ENCODE data around the gene HBG1. TPM values are rescaled to one million over a fixed set of nuclear protein-coding genes. Genes with fewer than 3 reads are reported as not detected.

The HBG1 gene
- total and polyA plus RNA-seq, 2 experiments from 2014 or later, result not detected

DNA sequence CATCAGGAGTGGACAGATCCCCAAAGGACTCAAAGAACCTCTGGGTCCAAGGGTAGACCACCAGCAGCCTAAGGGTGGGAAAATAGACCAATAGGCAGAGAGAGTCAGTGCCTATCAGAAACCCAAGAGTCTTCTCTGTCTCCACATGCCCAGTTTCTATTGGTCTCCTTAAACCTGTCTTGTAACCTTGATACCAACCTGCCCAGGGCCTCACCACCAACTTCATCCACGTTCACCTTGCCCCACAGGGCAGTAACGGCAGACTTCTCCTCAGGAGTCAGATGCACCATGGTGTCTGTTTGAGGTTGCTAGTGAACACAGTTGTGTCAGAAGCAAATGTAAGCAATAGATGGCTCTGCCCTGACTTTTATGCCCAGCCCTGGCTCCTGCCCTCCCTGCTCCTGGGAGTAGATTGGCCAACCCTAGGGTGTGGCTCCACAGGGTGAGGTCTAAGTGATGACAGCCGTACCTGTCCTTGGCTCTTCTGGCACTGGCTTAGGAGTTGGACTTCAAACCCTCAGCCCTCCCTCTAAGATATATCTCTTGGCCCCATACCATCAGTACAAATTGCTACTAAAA is 22.8 kb downstream of the HBG1 start, which contains the start of gene HBB:
TSS of gene HBB (minus strand) at position 340 of the 579 bp plus-strand sequence. CDS start at position 290, 50 bp downstream.
- H4K20me1 ChIP-seq (replicated peaks; ENCODE audit: insufficient read depth), result no peaks in the 10 kb centered on the region
- H3K9me3 Mint-ChIP-seq, result peaks cover 12% of the 10 kb centered on the region
- H3K4me3 Mint-ChIP-seq, result no peak within 1 kb of the TSS
- no peak within 1 kb of the TSS for H3K4me3 ChIP-seq
- ATAC-seq (no peak), DNase-seq (ENCODE audit: low spot score) (no peak)
- H3K79me2 ChIP-seq (replicated peaks; ENCODE audit: insufficient read depth), result no peaks in the 10 kb centered on the region
- no peak within 1 kb of the TSS for H3K27ac Mint-ChIP-seq
- no peak within 1 kb of the TSS for H2AFZ ChIP-seq
- no peaks in the 10 kb centered on the region for H3K9me2 ChIP-seq (ENCODE audit: insufficient read depth)
- H3K4me1 Mint-ChIP-seq, result no peaks in the 10 kb centered on the region
- H3K27me3 Mint-ChIP-seq (ENCODE audit: insufficient read depth, low read depth, poor library complexity), result no peaks in the 10 kb centered on the region
- no peaks in the 10 kb centered on the region for H3F3A ChIP-seq (replicated peaks; ENCODE audit: low read depth)
- H3K4me2 ChIP-seq, result no peak within 1 kb of the TSS
- H3K27ac ChIP-seq (ENCODE audit: low read depth), result no peak within 1 kb of the TSS
- H3K36me3 Mint-ChIP-seq (ENCODE audit: low read depth), result peaks cover 5% of the 10 kb centered on the region; the same call in 2 of the 3 replicates
- no peaks in the 10 kb centered on the region for H3K36me3 ChIP-seq (ENCODE audit: insufficient read depth)
- no peaks in the 10 kb centered on the region for H3K27me3 ChIP-seq (ENCODE audit: insufficient read depth)
- TF ChIP-seq EZH2phosphoT487 (IDR thresholded peaks at IDR 0.05; ENCODE audit: unreplicated experiment), result no peak
- H3K4me1 ChIP-seq (ENCODE audit: insufficient read depth), result no peaks in the 10 kb centered on the region

DNA sequence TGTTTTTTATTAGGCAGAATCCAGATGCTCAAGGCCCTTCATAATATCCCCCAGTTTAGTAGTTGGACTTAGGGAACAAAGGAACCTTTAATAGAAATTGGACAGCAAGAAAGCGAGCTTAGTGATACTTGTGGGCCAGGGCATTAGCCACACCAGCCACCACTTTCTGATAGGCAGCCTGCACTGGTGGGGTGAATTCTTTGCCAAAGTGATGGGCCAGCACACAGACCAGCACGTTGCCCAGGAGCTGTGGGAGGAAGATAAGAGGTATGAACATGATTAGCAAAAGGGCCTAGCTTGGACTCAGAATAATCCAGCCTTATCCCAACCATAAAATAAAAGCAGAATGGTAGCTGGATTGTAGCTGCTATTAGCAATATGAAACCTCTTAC is 24.2 kb downstream of the HBG1 start:
- no peak overlapping the region for H2AFZ ChIP-seq
- H3K27me3 ChIP-seq (ENCODE audit: insufficient read depth), result no peaks in the 10 kb centered on the region
- no peaks in the 10 kb centered on the region for H3K27me3 Mint-ChIP-seq (ENCODE audit: insufficient read depth, low read depth, poor library complexity)
- no peaks in the 10 kb centered on the region for H3K4me1 Mint-ChIP-seq
- no peak overlapping the region for H3K27ac Mint-ChIP-seq
- H3K36me3 ChIP-seq (ENCODE audit: insufficient read depth), result no peaks in the 10 kb centered on the region
- H3K27ac ChIP-seq (ENCODE audit: low read depth), result no peak overlapping the region
- DNase-seq (ENCODE audit: low spot score), result no peak
- TF ChIP-seq EZH2 (IDR thresholded peaks at IDR 0.05; ENCODE audit: low read depth, unreplicated experiment) (no peak), CREB1 (CRISPR knock-in tag; IDR thresholded peaks at IDR 0.05; ENCODE audit: low read depth) (no peak), STAT1 (IDR thresholded peaks at IDR 0.05; ENCODE audit: unreplicated experiment) (no peak), ZNF114 (CRISPR knock-in tag; IDR thresholded peaks at IDR 0.05) (no peak)
- H3K9me3 Mint-ChIP-seq, result peaks cover 25% of the 10 kb centered on the region
- no peaks in the 10 kb centered on the region for H3K4me1 ChIP-seq (ENCODE audit: insufficient read depth)
- H3F3A ChIP-seq (replicated peaks; ENCODE audit: low read depth), result no peaks in the 10 kb centered on the region
- ATAC-seq, result no peak
- H3K4me2 ChIP-seq, result no peak overlapping the region
- H3K79me2 ChIP-seq (replicated peaks; ENCODE audit: insufficient read depth), result no peaks in the 10 kb centered on the region
- no peaks in the 10 kb centered on the region for H4K20me1 ChIP-seq (replicated peaks; ENCODE audit: insufficient read depth)
- peaks cover 12% of the 10 kb centered on the region; the same call in 2 of the 3 replicates for H3K36me3 Mint-ChIP-seq (ENCODE audit: low read depth)
- no peaks in the 10 kb centered on the region for H3K9me2 ChIP-seq (ENCODE audit: insufficient read depth)
- no peak overlapping the region for H3K4me3 Mint-ChIP-seq
- H3K4me3 ChIP-seq, result no peak overlapping the region

DNA sequence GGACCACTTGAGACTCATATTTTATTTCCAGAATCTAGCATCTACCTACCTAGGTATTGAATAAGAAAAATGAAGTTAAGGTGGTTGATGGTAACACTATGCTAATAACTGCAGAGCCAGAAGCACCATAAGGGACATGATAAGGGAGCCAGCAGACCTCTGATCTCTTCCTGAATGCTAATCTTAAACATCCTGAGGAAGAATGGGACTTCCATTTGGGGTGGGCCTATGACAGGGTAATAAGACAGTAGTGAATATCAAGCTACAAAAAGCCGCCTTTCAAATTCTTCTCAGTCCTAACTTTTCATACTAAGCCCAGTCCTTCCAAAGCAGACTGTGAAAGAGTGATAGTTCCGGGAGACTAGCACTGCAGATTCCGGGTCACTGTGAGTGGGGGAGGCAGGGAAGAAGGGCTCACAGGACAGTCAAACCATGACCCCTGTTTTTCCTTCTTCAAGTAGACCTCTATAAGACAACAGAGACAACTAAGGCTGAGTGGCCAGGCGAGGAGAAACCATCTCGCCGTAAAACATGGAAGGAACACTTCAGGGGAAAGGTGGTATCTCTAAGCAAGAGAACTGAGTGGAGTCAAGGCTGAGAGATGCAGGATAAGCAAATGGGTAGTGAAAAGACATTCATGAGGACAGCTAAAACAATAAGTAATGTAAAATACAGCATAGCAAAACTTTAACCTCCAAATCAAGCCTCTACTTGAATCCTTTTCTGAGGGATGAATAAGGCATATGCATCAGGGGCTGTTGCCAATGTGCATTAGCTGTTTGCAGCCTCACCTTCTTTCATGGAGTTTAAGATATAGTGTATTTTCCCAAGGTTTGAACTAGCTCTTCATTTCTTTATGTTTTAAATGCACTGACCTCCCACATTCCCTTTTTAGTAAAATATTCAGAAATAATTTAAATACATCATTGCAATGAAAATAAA is 24.8 kb downstream of the HBG1 start:
- Histone ChIP-seq H4K20me1 (replicated peaks; ENCODE audit: insufficient read depth) (no peaks in the 10 kb centered on the region), H3K4me3 (no peak overlapping the region), H3K9me2 (ENCODE audit: insufficient read depth) (no peaks in the 10 kb centered on the region), H3K27me3 (ENCODE audit: insufficient read depth) (no peaks in the 10 kb centered on the region), H3K79me2 (replicated peaks; ENCODE audit: insufficient read depth) (no peaks in the 10 kb centered on the region), H3K36me3 (ENCODE audit: insufficient read depth) (no peaks in the 10 kb centered on the region), H3K4me2 (no peak overlapping the region), H3F3A (replicated peaks; ENCODE audit: low read depth) (no peaks in the 10 kb centered on the region), H3K27ac (ENCODE audit: low read depth) (no peak overlapping the region), H2AFZ (0 out of 2 replicates have a peak overlapping the region, but pooled peaks have one; percentile 32), H3K4me1 (ENCODE audit: insufficient read depth) (no peaks in the 10 kb centered on the region)
- Mint-ChIP-seq H3K4me1 (no peaks in the 10 kb centered on the region), H3K27me3 (ENCODE audit: insufficient read depth, low read depth, poor library complexity) (no peaks in the 10 kb centered on the region), H3K36me3 (ENCODE audit: low read depth) (peaks cover 13% of the 10 kb centered on the region; the same call in 2 of the 3 replicates), H3K4me3 (no peak overlapping the region), H3K9me3 (peaks cover 32% of the 10 kb centered on the region), H3K27ac (no peak overlapping the region)
- TF ChIP-seq, protein P1, sequence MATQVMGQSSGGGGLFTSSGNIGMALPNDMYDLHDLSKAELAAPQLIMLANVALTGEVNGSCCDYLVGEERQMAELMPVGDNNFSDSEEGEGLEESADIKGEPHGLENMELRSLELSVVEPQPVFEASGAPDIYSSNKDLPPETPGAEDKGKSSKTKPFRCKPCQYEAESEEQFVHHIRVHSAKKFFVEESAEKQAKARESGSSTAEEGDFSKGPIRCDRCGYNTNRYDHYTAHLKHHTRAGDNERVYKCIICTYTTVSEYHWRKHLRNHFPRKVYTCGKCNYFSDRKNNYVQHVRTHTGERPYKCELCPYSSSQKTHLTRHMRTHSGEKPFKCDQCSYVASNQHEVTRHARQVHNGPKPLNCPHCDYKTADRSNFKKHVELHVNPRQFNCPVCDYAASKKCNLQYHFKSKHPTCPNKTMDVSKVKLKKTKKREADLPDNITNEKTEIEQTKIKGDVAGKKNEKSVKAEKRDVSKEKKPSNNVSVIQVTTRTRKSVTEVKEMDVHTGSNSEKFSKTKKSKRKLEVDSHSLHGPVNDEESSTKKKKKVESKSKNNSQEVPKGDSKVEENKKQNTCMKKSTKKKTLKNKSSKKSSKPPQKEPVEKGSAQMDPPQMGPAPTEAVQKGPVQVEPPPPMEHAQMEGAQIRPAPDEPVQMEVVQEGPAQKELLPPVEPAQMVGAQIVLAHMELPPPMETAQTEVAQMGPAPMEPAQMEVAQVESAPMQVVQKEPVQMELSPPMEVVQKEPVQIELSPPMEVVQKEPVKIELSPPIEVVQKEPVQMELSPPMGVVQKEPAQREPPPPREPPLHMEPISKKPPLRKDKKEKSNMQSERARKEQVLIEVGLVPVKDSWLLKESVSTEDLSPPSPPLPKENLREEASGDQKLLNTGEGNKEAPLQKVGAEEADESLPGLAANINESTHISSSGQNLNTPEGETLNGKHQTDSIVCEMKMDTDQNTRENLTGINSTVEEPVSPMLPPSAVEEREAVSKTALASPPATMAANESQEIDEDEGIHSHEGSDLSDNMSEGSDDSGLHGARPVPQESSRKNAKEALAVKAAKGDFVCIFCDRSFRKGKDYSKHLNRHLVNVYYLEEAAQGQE (IDR thresholded peaks at IDR 0.05; ENCODE audit: unreplicated experiment), result no peak
- no peak for TF ChIP-seq EZH2phosphoT487 (IDR thresholded peaks at IDR 0.05; ENCODE audit: unreplicated experiment)
- ATAC-seq, result no peak
- no peak for DNase-seq (ENCODE audit: low spot score)

Measured in GM23338 (cell line).